ENCODE measurements around the gene RAB7A. TPM values are rescaled to one million over a fixed set of nuclear protein-coding genes. Genes with fewer than 3 reads are reported as not detected.

The RAB7A gene
- polyA plus RNA-seq, 1 donor (not counting 4 experiments of a cell fraction or from before 2014, with no cell fraction given): 364 TPM

DNA sequence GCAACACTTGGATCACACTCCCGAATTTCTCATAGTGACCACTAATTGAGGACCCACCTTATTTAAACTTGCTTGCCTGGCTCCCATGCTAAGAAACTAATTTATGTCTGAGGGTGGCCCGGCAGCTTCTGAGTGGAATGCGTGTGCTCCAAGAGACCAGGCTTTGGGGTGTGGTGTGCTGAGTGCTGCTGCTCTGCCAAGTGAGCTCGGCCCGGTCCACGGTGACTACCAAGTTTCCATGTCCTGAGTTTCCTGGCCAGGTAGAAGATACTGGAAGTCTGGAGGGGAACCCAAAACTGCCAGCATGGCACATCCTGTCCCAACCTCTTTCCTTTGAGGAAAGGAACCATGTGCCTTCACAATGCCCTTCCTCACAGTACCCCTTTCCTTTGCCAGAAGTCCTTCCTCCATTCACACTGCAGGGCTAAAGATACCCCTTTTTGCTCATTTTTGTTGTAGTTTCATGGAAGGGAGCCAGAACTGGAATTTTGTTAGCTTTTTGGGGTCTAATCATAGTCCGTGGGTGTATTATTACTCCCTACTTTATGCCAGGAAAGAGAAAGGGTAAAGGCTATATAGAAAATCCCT is 94.4 kb downstream of the RAB7A start:
- FAIRE-seq (no peak), DNase-seq (ENCODE audit: low read depth, low spot score) (no peak)
- TF ChIP-seq EZH2 (IDR thresholded peaks at IDR 0.05; ENCODE audit: low read length): no peak
- TF ChIP-seq, protein P1, sequence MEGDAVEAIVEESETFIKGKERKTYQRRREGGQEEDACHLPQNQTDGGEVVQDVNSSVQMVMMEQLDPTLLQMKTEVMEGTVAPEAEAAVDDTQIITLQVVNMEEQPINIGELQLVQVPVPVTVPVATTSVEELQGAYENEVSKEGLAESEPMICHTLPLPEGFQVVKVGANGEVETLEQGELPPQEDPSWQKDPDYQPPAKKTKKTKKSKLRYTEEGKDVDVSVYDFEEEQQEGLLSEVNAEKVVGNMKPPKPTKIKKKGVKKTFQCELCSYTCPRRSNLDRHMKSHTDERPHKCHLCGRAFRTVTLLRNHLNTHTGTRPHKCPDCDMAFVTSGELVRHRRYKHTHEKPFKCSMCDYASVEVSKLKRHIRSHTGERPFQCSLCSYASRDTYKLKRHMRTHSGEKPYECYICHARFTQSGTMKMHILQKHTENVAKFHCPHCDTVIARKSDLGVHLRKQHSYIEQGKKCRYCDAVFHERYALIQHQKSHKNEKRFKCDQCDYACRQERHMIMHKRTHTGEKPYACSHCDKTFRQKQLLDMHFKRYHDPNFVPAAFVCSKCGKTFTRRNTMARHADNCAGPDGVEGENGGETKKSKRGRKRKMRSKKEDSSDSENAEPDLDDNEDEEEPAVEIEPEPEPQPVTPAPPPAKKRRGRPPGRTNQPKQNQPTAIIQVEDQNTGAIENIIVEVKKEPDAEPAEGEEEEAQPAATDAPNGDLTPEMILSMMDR (optimal IDR thresholded peaks at IDR 0.05 in 1 of 3, IDR thresholded peaks at IDR 0.05 in 1 of 3, conservative IDR thresholded peaks at IDR 0.05 in 1 of 3; ENCODE audit: extremely low read depth in 1 of 3, insufficient read depth in 2 of 3, low read length in 3 of 3): no peak
- Histone ChIP-seq H3K9me3 (ENCODE audit: control insufficient read depth, low read depth, low read length) (no peaks in the 10 kb centered on the region), H3K4me2 (ENCODE audit: control insufficient read depth, extremely low read depth, insufficient read depth, low read depth, low read length) (no peak overlapping the region), H3K27me3 (ENCODE audit: control insufficient read depth, extremely low read depth, insufficient read depth, low read length) (no peaks in the 10 kb centered on the region), H4K20me1 (ENCODE audit: control insufficient read depth, extremely low read depth, insufficient read depth, low read length) (no peaks in the 10 kb centered on the region), H3K4me1 (ENCODE audit: control insufficient read depth, extremely low read depth, insufficient read depth, low read length) (no peaks in the 10 kb centered on the region), H3K4me3 (ENCODE audit: control insufficient read depth in 2 of 3, extremely low read depth in 1 of 3, insufficient read depth in 2 of 3, low read depth in 1 of 3, low read length in 3 of 3) (no peak overlapping the region), H3K36me3 (ENCODE audit: control insufficient read depth in 2 of 2, extremely low read depth in 1 of 2, insufficient read depth in 2 of 2, low read length in 2 of 2) (peaks cover 9 to 31% of the 10 kb centered on the region in 2 experiments), H3K27ac (ENCODE audit: control insufficient read depth, insufficient read depth, low read length) (no peak overlapping the region), H3K9ac (ENCODE audit: control insufficient read depth, extremely low read depth, insufficient read depth, low read length) (no peak overlapping the region), H3K9me1 (ENCODE audit: control insufficient read depth, extremely low read depth, insufficient read depth, low read length) (peaks cover 2% of the 10 kb centered on the region), H2AFZ (ENCODE audit: control insufficient read depth, low read length) (no peak overlapping the region), H3K79me2 (ENCODE audit: control insufficient read depth, insufficient read depth, low read length) (no peaks in the 10 kb centered on the region)
- dilution Hi-C loops (cut with MboI; ENCODE audit: extremely low pct_ligation_motif_present, low sequenced_read_pairs): no loop called here

DNA sequence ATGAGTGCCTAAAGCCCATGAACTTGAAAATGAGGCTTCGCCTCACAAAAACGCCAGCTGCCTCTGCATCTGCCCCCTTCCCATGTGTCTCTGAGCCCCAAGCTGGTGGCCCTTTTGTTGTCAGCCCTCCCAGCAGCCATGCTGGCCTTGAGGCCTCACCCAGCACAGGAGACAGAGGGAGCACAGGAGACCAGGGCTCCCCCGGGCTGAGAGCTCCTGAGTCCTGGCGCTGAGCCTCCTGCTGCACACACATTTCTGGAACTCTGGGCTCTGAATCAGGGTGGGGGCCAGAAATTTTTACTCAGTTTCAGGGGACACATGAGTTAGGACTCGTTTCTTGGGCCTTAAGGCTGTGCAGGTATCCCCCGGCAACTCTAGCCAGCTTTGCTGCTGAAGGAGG is 97.0 kb downstream of the RAB7A start:
- TF ChIP-seq EZH2 (IDR thresholded peaks at IDR 0.05; ENCODE audit: low read length): no peak
- TF ChIP-seq, protein P1 (optimal IDR thresholded peaks at IDR 0.05 in 1 of 3, IDR thresholded peaks at IDR 0.05 in 1 of 3, conservative IDR thresholded peaks at IDR 0.05 in 1 of 3; ENCODE audit: extremely low read depth in 1 of 3, insufficient read depth in 2 of 3, low read length in 3 of 3): no peak
- H3K4me1 ChIP-seq (ENCODE audit: control insufficient read depth, extremely low read depth, insufficient read depth, low read length): no peaks in the 10 kb centered on the region
- H3K27me3 ChIP-seq (ENCODE audit: control insufficient read depth, extremely low read depth, insufficient read depth, low read length): no peaks in the 10 kb centered on the region
- no peak overlapping the region for H2AFZ ChIP-seq (ENCODE audit: control insufficient read depth, low read length)
- peaks cover 2% of the 10 kb centered on the region for H3K9me1 ChIP-seq (ENCODE audit: control insufficient read depth, extremely low read depth, insufficient read depth, low read length)
- FAIRE-seq (no peak), DNase-seq (ENCODE audit: low read depth, low spot score) (no peak)
- peaks cover 6 to 14% of the 10 kb centered on the region in 2 experiments for H3K36me3 ChIP-seq (ENCODE audit: control insufficient read depth in 2 of 2, extremely low read depth in 1 of 2, insufficient read depth in 2 of 2, low read length in 2 of 2)
- H3K27ac ChIP-seq (ENCODE audit: control insufficient read depth, insufficient read depth, low read length): no peak overlapping the region
- no peaks in the 10 kb centered on the region for H4K20me1 ChIP-seq (ENCODE audit: control insufficient read depth, extremely low read depth, insufficient read depth, low read length)
- H3K4me2 ChIP-seq (ENCODE audit: control insufficient read depth, extremely low read depth, insufficient read depth, low read depth, low read length): no peak overlapping the region
- no peak overlapping the region for H3K4me3 ChIP-seq (ENCODE audit: control insufficient read depth in 2 of 3, extremely low read depth in 1 of 3, insufficient read depth in 2 of 3, low read depth in 1 of 3, low read length in 3 of 3)
- dilution Hi-C loops (cut with MboI; ENCODE audit: extremely low pct_ligation_motif_present, low sequenced_read_pairs): no loop called here
- H3K9ac ChIP-seq (ENCODE audit: control insufficient read depth, extremely low read depth, insufficient read depth, low read length): no peak overlapping the region
- H3K79me2 ChIP-seq (ENCODE audit: control insufficient read depth, insufficient read depth, low read length): no peaks in the 10 kb centered on the region
- H3K9me3 ChIP-seq (ENCODE audit: control insufficient read depth, low read depth, low read length): no peaks in the 10 kb centered on the region
